Measurements from ENCODE around the gene BRD8. TPM values are rescaled to one million over a fixed set of nuclear protein-coding genes. Genes with fewer than 3 reads are reported as not detected.

Gene BRD8
- polyA plus RNA-seq, 1 of the 3 experiments (the other 2 are of a cell fraction), result 46.2 TPM

GRCh38 chr5:138141734-138142133 is 36.7 kb downstream of the BRD8 start (continued):
- TF ChIP-seq, protein P1, sequence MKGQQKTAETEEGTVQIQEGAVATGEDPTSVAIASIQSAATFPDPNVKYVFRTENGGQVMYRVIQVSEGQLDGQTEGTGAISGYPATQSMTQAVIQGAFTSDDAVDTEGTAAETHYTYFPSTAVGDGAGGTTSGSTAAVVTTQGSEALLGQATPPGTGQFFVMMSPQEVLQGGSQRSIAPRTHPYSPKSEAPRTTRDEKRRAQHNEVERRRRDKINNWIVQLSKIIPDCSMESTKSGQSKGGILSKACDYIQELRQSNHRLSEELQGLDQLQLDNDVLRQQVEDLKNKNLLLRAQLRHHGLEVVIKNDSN (IDR thresholded peaks at IDR 0.05; ENCODE audit: borderline replicate concordance, low read depth), result no peak
- TF ChIP-seq FOSL2 (IDR thresholded peaks at IDR 0.05; ENCODE audit: borderline replicate concordance, low read depth) (no peak), NRF1 (IDR thresholded peaks at IDR 0.05; ENCODE audit: low read depth, low read length) (no peak)

GRCh38 chr5:138140268-138140667 is 38.2 kb downstream of the BRD8 start:
- Histone ChIP-seq H3K36me3 (replicated peaks in 1 of 2; ENCODE audit: control insufficient read depth in 1 of 2, insufficient read depth in 2 of 2, low read length in 1 of 2) (no peaks in the 10 kb centered on the region), H3K4me3 (ENCODE audit: low read depth in 2 of 2, low read length in 1 of 2) (no peak overlapping the region), H3K4me1 (ENCODE audit: control insufficient read depth in 1 of 2, insufficient read depth in 2 of 2, low read depth in 1 of 2, low read length in 1 of 2) (no peaks in the 10 kb centered on the region), H3K9me2 (no peaks in the 10 kb centered on the region), H4K20me1 (ENCODE audit: insufficient read depth) (no peaks in the 10 kb centered on the region), H3K27me3 (ENCODE audit: insufficient read depth) (no peaks in the 10 kb centered on the region), H3K79me2 (ENCODE audit: insufficient read depth) (no peaks in the 10 kb centered on the region), H3K9ac (no peak overlapping the region), H3K9me3 (no peaks in the 10 kb centered on the region), H3F3A (replicated peaks; ENCODE audit: insufficient read depth) (peaks cover 9% of the 10 kb centered on the region), H3K4me2 (no peak overlapping the region), H2AFZ (ENCODE audit: low read depth) (no peak overlapping the region), H3K27ac (ENCODE audit: low read depth in 2 of 2, low read length in 1 of 2) (no peak overlapping the region)
- POLR2A ChIA-PET, result no interaction called here
- DNase-seq, result no peak
- TF ChIP-seq, protein P2, sequence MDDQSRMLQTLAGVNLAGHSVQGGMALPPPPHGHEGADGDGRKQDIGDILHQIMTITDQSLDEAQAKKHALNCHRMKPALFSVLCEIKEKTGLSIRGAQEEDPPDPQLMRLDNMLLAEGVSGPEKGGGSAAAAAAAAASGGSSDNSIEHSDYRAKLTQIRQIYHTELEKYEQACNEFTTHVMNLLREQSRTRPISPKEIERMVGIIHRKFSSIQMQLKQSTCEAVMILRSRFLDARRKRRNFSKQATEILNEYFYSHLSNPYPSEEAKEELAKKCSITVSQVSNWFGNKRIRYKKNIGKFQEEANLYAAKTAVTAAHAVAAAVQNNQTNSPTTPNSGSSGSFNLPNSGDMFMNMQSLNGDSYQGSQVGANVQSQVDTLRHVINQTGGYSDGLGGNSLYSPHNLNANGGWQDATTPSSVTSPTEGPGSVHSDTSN (IDR thresholded peaks at IDR 0.05), result no peak
- TF ChIP-seq TEAD4 (IDR thresholded peaks at IDR 0.05; ENCODE audit: borderline replicate concordance, insufficient read depth), result no peak
- no peak for TF ChIP-seq CHD2 (IDR thresholded peaks at IDR 0.05; ENCODE audit: low read length, partially characterized antibody)
- no peak for TF ChIP-seq GATA2 (CRISPR knock-in tag; IDR thresholded peaks at IDR 0.05)
- TF ChIP-seq, protein P3, sequence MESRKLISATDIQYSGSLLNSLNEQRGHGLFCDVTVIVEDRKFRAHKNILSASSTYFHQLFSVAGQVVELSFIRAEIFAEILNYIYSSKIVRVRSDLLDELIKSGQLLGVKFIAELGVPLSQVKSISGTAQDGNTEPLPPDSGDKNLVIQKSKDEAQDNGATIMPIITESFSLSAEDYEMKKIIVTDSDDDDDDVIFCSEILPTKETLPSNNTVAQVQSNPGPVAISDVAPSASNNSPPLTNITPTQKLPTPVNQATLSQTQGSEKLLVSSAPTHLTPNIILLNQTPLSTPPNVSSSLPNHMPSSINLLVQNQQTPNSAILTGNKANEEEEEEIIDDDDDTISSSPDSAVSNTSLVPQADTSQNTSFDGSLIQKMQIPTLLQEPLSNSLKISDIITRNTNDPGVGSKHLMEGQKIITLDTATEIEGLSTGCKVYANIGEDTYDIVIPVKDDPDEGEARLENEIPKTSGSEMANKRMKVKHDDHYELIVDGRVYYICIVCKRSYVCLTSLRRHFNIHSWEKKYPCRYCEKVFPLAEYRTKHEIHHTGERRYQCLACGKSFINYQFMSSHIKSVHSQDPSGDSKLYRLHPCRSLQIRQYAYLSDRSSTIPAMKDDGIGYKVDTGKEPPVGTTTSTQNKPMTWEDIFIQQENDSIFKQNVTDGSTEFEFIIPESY (IDR thresholded peaks at IDR 0.05; ENCODE audit: borderline replicate concordance, low read depth), result no peak
- TF ChIP-seq, protein P4, sequence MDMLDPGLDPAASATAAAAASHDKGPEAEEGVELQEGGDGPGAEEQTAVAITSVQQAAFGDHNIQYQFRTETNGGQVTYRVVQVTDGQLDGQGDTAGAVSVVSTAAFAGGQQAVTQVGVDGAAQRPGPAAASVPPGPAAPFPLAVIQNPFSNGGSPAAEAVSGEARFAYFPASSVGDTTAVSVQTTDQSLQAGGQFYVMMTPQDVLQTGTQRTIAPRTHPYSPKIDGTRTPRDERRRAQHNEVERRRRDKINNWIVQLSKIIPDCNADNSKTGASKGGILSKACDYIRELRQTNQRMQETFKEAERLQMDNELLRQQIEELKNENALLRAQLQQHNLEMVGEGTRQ (IDR thresholded peaks at IDR 0.05; ENCODE audit: borderline replicate concordance, low read depth, low read length), result no peak
- TF ChIP-seq, protein P5, sequence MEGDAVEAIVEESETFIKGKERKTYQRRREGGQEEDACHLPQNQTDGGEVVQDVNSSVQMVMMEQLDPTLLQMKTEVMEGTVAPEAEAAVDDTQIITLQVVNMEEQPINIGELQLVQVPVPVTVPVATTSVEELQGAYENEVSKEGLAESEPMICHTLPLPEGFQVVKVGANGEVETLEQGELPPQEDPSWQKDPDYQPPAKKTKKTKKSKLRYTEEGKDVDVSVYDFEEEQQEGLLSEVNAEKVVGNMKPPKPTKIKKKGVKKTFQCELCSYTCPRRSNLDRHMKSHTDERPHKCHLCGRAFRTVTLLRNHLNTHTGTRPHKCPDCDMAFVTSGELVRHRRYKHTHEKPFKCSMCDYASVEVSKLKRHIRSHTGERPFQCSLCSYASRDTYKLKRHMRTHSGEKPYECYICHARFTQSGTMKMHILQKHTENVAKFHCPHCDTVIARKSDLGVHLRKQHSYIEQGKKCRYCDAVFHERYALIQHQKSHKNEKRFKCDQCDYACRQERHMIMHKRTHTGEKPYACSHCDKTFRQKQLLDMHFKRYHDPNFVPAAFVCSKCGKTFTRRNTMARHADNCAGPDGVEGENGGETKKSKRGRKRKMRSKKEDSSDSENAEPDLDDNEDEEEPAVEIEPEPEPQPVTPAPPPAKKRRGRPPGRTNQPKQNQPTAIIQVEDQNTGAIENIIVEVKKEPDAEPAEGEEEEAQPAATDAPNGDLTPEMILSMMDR (IDR thresholded peaks at IDR 0.05), result no peak
- no peak for TF ChIP-seq TCF12 (IDR thresholded peaks at IDR 0.05)
- TF ChIP-seq SMC3 (IDR thresholded peaks at IDR 0.05; ENCODE audit: low read depth, low read length), result no peak
- no peak for TF ChIP-seq NFIC (IDR thresholded peaks at IDR 0.05; ENCODE audit: borderline replicate concordance)
- no peak for TF ChIP-seq NRF1 (IDR thresholded peaks at IDR 0.05; ENCODE audit: low read depth, low read length)
- no peak for TF ChIP-seq RCOR1 (IDR thresholded peaks at IDR 0.05; ENCODE audit: low read length)
- TF ChIP-seq ELF1 (IDR thresholded peaks at IDR 0.05), result no peak
- CTCF ChIA-PET, result interaction anchor here (1.3 to 2.0 kb wide), 6 partner anchors 10 to 361 kb away, joined by 3 to 14 read pairs (median 6); no protein-coding TSS in a partner anchor
- 67% methylated on average over 4 of the region's 4 CpGs for WGBS (ENCODE audit: low lambda C conversion rate)
